Smooth muscle cell (in vitro differentiated cells): Measurements from ENCODE around the gene GDPD4. TPM values are rescaled to one million over a fixed set of nuclear protein-coding genes. Genes with fewer than 3 reads are reported as not detected.

Experiments used
- DNase-seq: peaks from one replicate; lab custom pipeline; 2025; ENCODE audit not compliant: unreplicated experiment; lab: John Stamatoyannopoulos, UW
- H2AFZ ChIP-seq: fragments of 200-600 bp; sonication (generic); 2 replicates; pipeline ENCODE4 v1.6.0; 2016; ENCODE audit warnings: antibody characterized with exemption, low read depth, mild to moderate bottlenecking
- H3F3A ChIP-seq: fragments of 200-600 bp; sonication (generic); 2 replicates; pipeline ENCODE4 v1.6.0; 2017; ENCODE audit warnings: antibody characterized with exemption, low read depth
- H3K27ac ChIP-seq: fragments of 200-600 bp; sonication (generic); 2 replicates; pipeline ENCODE4 v1.5.1; 2016; ENCODE audit warnings: low read depth, mild to moderate bottlenecking
- H3K27me3 ChIP-seq: fragments of 200-600 bp; sonication (generic); 2 replicates; pipeline ENCODE4 v1.6.1; 2016; ENCODE audit warnings: low read depth, mild to moderate bottlenecking
- H3K36me3 ChIP-seq: fragments of 200-600 bp; sonication (generic); 2 replicates; pipeline ENCODE4 v1.5.1; 2016; ENCODE audit warnings: low read depth
- H3K4me1 ChIP-seq: fragments of 200-600 bp; sonication (generic); 2 replicates; pipeline ENCODE4 v1.5.1; 2016; ENCODE audit warnings: low read depth
- H3K4me2 ChIP-seq: fragments of 200-600 bp; sonication (generic); 2 replicates; pipeline ENCODE4 v1.6.0; 2016; ENCODE audit warnings: mild to moderate bottlenecking
- H3K4me3 ChIP-seq: fragments of 200-600 bp; sonication (generic); 2 replicates; pipeline ENCODE4 v1.5.1; 2016; ENCODE audit warnings: mild to moderate bottlenecking
- H3K79me2 ChIP-seq: fragments of 200-600 bp; sonication (generic); 2 replicates; pipeline ENCODE4 v1.6.0; 2016; ENCODE audit warnings: low read depth, mild to moderate bottlenecking
- H3K9ac ChIP-seq: fragments of 200-600 bp; sonication (generic); 2 replicates; pipeline ENCODE4 v1.6.0; 2016; ENCODE audit warnings: low read depth
- H3K9me3 ChIP-seq: fragments of 200-600 bp; sonication (generic); replicated peaks from 2 replicates; pipeline ENCODE4 v1.5.1; 2016; ENCODE audit warnings: low read depth
- H4K20me1 ChIP-seq: fragments of 200-600 bp; sonication (generic); 2 replicates; pipeline ENCODE4 v1.6.0; 2016; ENCODE audit warnings: low read depth
- CTCF ChIP-seq: fragments of 200-600 bp; sonication (generic); IDR thresholded peaks from 2 replicates; pipeline ENCODE4 v1.5.1; 2017; ENCODE audit warnings: borderline replicate concordance, mild to moderate bottlenecking, antibody characterized with exemption; ENCODE audit not compliant: insufficient read depth, poor library complexity, severe bottlenecking
- WGBS: methylation state at CpG from one replicate; pipeline ENCODE4 v1.1.7; 2016; ENCODE audit warnings: low lambda C conversion rate; 5-methylcytosine and 5-hydroxymethylcytosine counted together
- polyA plus RNA-seq: library from polyadenylated mRNA; unstranded; fragments of >200 nt; fragmentation: Nextera tagmentation; extraction: Ambion mirVana; gene quantifications from 2 replicates; pipeline ENCODE4 v1.2.1, GENCODE V29; 2016
- total RNA-seq: library from RNA; depleted of rRNA; stranded (reverse); fragments of >200 nt; gene quantifications from 2 replicates; pipeline ENCODE4 v1.2.3, GENCODE V29; 2014

Gene GDPD4
- total and polyA plus RNA-seq, 2 experiments from 2014 or later: not detected

- 55% methylated on average over 6 of the region's 7 CpGs for WGBS
- Histone ChIP-seq H4K20me1 (no peaks in the 10 kb centered on the region), H3K4me3 (no peak overlapping the region), H3K27ac (no peak overlapping the region), H3K4me1 (no peaks in the 10 kb centered on the region), H2AFZ (no peak overlapping the region), H3F3A (no peaks in the 10 kb centered on the region), H3K36me3 (no peaks in the 10 kb centered on the region), H3K9me3 (no peaks in the 10 kb centered on the region), H3K79me2 (no peaks in the 10 kb centered on the region), H3K4me2 (no peak overlapping the region), H3K27me3 (no peaks in the 10 kb centered on the region), H3K9ac (no peak overlapping the region)
- TF ChIP-seq CTCF: peak; percentile 97
- peak; percentile 27 for DNase-seq
Measured at GRCh38 chr11:77187776-77188632, 113.5 kb downstream of the GDPD4 start.

- Histone ChIP-seq H4K20me1 (no peaks in the 10 kb centered on the region), H3K79me2 (no peaks in the 10 kb centered on the region), H2AFZ (no peak overlapping the region), H3K4me1 (no peaks in the 10 kb centered on the region), H3K36me3 (no peaks in the 10 kb centered on the region), H3F3A (no peaks in the 10 kb centered on the region), H3K4me2 (no peak overlapping the region), H3K4me3 (no peak overlapping the region), H3K27me3 (no peaks in the 10 kb centered on the region), H3K27ac (no peak overlapping the region), H3K9me3 (no peaks in the 10 kb centered on the region), H3K9ac (no peak overlapping the region)
- no peak for DNase-seq
- 94% methylated on average over 9 of the region's 9 CpGs for WGBS
- TF ChIP-seq CTCF: no peak
Measured at GRCh38 chr11:77187111-77187750, 114.3 kb downstream of the GDPD4 start.

- Histone ChIP-seq H3K4me1 (no peaks in the 10 kb centered on the region), H3F3A (no peaks in the 10 kb centered on the region), H3K4me2 (no peak overlapping the region), H3K9me3 (no peaks in the 10 kb centered on the region), H3K4me3 (no peak overlapping the region), H3K79me2 (no peaks in the 10 kb centered on the region), H3K27ac (no peak overlapping the region), H2AFZ (no peak overlapping the region), H3K36me3 (no peaks in the 10 kb centered on the region), H3K9ac (no peak overlapping the region), H4K20me1 (no peaks in the 10 kb centered on the region), H3K27me3 (no peaks in the 10 kb centered on the region)
- TF ChIP-seq CTCF: no peak
- no peak for DNase-seq
- WGBS: 100% methylated on average over 1 of the region's 1 CpG
Measured at GRCh38 chr11:77186302-77186701, 115.2 kb downstream of the GDPD4 start.
